Esophagus muscularis mucosa (tissue), 3 donors: Measurements from ENCODE around the gene ARHGAP21.

Experiments used
- POLR2A ChIP-seq: fragments of 450-650 bp; IDR thresholded peaks from one replicate; pipeline ENCODE4 v1.6.1; 2017; ENCODE audit warnings: antibody characterized with exemption, moderate library complexity, mild to moderate bottlenecking, low read depth
- TF ChIP-seq, protein P1 (sequence below), 3 experiments: fragments of 200-600 bp in 2 of 3; fragments of 450-650 bp in 1 of 3; sonication (generic) in 2 of 3; IDR thresholded peaks; one replicate each; pipeline ENCODE4 v1.5.1; 2017 to 2019; ENCODE audit warnings: antibody characterized with exemption in 3 of 3, mild to moderate bottlenecking in 2 of 3, moderate library complexity in 1 of 3

DNA sequence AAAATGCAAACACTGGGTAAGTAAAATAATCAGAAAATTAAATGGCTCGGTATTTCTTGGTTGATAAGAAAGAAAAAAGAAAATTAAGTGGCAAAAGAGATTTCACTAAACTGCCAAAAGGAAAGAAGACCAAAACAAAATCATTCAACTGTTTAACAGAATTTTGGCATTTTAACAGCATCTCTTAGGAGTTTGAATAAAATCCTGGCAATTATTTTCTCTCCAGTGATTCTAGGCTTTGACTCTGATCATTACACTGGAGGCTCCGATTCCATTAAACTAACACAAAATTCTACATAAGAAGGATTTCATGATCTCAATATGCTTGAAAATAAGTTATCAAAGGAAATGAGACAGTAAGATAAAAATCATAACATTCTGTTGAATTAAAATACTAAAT is 62.3 kb downstream of the ARHGAP21 start:
- TF ChIP-seq, protein P1, sequence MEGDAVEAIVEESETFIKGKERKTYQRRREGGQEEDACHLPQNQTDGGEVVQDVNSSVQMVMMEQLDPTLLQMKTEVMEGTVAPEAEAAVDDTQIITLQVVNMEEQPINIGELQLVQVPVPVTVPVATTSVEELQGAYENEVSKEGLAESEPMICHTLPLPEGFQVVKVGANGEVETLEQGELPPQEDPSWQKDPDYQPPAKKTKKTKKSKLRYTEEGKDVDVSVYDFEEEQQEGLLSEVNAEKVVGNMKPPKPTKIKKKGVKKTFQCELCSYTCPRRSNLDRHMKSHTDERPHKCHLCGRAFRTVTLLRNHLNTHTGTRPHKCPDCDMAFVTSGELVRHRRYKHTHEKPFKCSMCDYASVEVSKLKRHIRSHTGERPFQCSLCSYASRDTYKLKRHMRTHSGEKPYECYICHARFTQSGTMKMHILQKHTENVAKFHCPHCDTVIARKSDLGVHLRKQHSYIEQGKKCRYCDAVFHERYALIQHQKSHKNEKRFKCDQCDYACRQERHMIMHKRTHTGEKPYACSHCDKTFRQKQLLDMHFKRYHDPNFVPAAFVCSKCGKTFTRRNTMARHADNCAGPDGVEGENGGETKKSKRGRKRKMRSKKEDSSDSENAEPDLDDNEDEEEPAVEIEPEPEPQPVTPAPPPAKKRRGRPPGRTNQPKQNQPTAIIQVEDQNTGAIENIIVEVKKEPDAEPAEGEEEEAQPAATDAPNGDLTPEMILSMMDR (IDR thresholded peaks at IDR 0.05): no peak
- no peak for TF ChIP-seq POLR2A
